ENCODE data around the gene OPA3. TPM values are rescaled to one million over a fixed set of nuclear protein-coding genes. Genes with fewer than 3 reads are reported as not detected.

Gene OPA3
- total and polyA plus RNA-seq, 2 experiments from 2014 or later: 11.5 to 14.5 TPM

- TF ChIP-seq, protein P1, sequence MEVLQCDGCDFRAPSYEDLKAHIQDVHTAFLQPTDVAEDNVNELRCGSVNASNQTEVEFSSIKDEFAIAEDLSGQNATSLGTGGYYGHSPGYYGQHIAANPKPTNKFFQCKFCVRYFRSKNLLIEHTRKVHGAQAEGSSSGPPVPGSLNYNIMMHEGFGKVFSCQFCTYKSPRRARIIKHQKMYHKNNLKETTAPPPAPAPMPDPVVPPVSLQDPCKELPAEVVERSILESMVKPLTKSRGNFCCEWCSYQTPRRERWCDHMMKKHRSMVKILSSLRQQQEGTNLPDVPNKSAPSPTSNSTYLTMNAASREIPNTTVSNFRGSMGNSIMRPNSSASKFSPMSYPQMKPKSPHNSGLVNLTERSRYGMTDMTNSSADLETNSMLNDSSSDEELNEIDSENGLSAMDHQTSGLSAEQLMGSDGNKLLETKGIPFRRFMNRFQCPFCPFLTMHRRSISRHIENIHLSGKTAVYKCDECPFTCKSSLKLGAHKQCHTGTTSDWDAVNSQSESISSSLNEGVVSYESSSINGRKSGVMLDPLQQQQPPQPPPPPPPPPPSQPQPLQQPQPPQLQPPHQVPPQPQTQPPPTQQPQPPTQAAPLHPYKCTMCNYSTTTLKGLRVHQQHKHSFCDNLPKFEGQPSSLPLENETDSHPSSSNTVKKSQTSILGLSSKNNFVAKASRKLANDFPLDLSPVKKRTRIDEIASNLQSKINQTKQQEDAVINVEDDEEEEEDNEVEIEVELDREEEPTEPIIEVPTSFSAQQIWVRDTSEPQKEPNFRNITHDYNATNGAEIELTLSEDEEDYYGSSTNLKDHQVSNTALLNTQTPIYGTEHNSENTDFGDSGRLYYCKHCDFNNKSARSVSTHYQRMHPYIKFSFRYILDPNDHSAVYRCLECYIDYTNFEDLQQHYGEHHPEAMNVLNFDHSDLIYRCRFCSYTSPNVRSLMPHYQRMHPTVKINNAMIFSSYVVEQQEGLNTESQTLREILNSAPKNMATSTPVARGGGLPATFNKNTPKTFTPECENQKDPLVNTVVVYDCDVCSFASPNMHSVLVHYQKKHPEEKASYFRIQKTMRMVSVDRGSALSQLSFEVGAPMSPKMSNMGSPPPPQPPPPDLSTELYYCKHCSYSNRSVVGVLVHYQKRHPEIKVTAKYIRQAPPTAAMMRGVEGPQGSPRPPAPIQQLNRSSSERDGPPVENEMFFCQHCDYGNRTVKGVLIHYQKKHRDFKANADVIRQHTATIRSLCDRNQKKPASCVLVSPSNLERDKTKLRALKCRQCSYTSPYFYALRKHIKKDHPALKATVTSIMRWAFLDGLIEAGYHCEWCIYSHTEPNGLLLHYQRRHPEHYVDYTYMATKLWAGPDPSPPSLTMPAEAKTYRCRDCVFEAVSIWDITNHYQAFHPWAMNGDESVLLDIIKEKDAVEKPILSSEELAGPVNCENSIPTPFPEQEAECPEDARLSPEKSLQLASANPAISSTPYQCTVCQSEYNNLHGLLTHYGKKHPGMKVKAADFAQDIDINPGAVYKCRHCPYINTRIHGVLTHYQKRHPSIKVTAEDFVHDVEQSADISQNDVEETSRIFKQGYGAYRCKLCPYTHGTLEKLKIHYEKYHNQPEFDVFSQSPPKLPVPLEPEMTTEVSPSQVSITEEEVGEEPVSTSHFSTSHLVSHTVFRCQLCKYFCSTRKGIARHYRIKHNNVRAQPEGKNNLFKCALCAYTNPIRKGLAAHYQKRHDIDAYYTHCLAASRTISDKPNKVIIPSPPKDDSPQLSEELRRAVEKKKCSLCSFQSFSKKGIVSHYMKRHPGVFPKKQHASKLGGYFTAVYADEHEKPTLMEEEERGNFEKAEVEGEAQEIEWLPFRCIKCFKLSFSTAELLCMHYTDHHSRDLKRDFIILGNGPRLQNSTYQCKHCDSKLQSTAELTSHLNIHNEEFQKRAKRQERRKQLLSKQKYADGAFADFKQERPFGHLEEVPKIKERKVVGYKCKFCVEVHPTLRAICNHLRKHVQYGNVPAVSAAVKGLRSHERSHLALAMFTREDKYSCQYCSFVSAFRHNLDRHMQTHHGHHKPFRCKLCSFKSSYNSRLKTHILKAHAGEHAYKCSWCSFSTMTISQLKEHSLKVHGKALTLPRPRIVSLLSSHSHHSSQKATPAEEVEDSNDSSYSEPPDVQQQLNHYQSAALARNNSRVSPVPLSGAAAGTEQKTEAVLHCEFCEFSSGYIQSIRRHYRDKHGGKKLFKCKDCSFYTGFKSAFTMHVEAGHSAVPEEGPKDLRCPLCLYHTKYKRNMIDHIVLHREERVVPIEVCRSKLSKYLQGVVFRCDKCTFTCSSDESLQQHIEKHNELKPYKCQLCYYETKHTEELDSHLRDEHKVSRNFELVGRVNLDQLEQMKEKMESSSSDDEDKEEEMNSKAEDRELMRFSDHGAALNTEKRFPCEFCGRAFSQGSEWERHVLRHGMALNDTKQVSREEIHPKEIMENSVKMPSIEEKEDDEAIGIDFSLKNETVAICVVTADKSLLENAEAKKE (CRISPR knock-in tag; IDR thresholded peaks at IDR 0.05): no peak
- TF ChIP-seq EZH2phosphoT487 (IDR thresholded peaks at IDR 0.05; ENCODE audit: unreplicated experiment) (no peak), CTCF (conservative IDR thresholded peaks at IDR 0.05; ENCODE audit: low read depth in 2 of 2) (no peak), REST (IDR thresholded peaks at IDR 0.05; ENCODE audit: unreplicated experiment) (no peak)
These were observed 67.4 kb downstream of the OPA3 start (continued) for GRCh38 chr19:45517238-45517637.

Measured in GM23338 (cell line).